ENCODE measurements around the gene SPINT2.
"Not testable (repeated sequence)": the region's sequence is repeated elsewhere in the genome, so short reads cannot be mapped to it uniquely, and the experiment has no call there.

The SPINT2 gene

GRCh38 chr19:38224014-38224862, 40.1 kb upstream of the SPINT2 start, which contains the start of gene DPF1:
Gene DPF1, minus strand, starts transcription at chr19:38224222. Its CDS starts 80 bp downstream, at chr19:38224142.
- peak within 1 kb of the TSS; percentile 69 for H3K4me3 ChIP-seq
- no peaks in the 10 kb centered on the region for H3K36me3 ChIP-seq
- peak within 1 kb of the TSS; percentile 65 for H3K9ac ChIP-seq
- H3K4me2 ChIP-seq = peak within 1 kb of the TSS; percentile 92
- H3K9me3 ChIP-seq = no peaks in the 10 kb centered on the region
- peaks cover 22% of the 10 kb centered on the region for H3K27me3 ChIP-seq
- H4K20me1 ChIP-seq = no peaks in the 10 kb centered on the region
- H3K4me1 ChIP-seq = peaks cover 36% of the 10 kb centered on the region
- no peak within 1 kb of the TSS for H3K27ac ChIP-seq
- no peak for TF ChIP-seq Cebpa-rat (IDR thresholded peaks at IDR 0.05)

GRCh38 chr19:38224863-38225218, 39.5 kb upstream of the SPINT2 start:
- H3K4me2 ChIP-seq, H3K9ac ChIP-seq: not testable (repeated sequence)
- peaks cover 22% of the 10 kb centered on the region for H3K27me3 ChIP-seq

GRCh38 chr19:38227287-38228004, 36.9 kb upstream of the SPINT2 start:
- Histone ChIP-seq H3K4me3 (no peak overlapping the region), H3K27me3 (peaks cover 36% of the 10 kb centered on the region), H4K20me1 (0 out of 2 replicates have a peak, but pooled peaks cover 10% of the 10 kb centered on the region), H3K9ac (no peak overlapping the region), H3K4me2 (peak overlapping the region; percentile 71), H3K27ac (no peak overlapping the region), H3K9me3 (no peaks in the 10 kb centered on the region), H3K4me1 (peaks cover 36% of the 10 kb centered on the region), H3K36me3 (no peaks in the 10 kb centered on the region)
- no peak for TF ChIP-seq Cebpa-rat (IDR thresholded peaks at IDR 0.05)

More at GRCh38 chr19:38224863-38225218, 39.5 kb upstream of the SPINT2 start:
- H3K27ac ChIP-seq, H4K20me1 ChIP-seq, H3K9me3 ChIP-seq, H3K4me3 ChIP-seq, H3K36me3 ChIP-seq: not testable (repeated sequence)
- peaks cover 36% of the 10 kb centered on the region for H3K4me1 ChIP-seq

GRCh38 chr19:38228005-38228377, 36.4 kb upstream of the SPINT2 start:
- H3K9ac ChIP-seq = no peak overlapping the region
- no peak overlapping the region for H3K4me3 ChIP-seq
- TF ChIP-seq Cebpa-rat (IDR thresholded peaks at IDR 0.05) = no peak
- peaks cover 36% of the 10 kb centered on the region for H3K4me1 ChIP-seq
- 0 out of 2 replicates have a peak, but pooled peaks cover 10% of the 10 kb centered on the region for H4K20me1 ChIP-seq
- H3K36me3 ChIP-seq = no peaks in the 10 kb centered on the region
- peaks cover 31% of the 10 kb centered on the region for H3K27me3 ChIP-seq
- H3K4me2 ChIP-seq = peak overlapping the region; percentile 71
- H3K27ac ChIP-seq = no peak overlapping the region
- no peaks in the 10 kb centered on the region for H3K9me3 ChIP-seq

GRCh38 chr19:38228491-38229439, 35.6 kb upstream of the SPINT2 start:
- Histone ChIP-seq H3K27me3 (peaks cover 30% of the 10 kb centered on the region), H3K27ac (no peak overlapping the region), H3K9ac (peak overlapping the region; percentile 64; the same call in 1 of the 2 replicates), H3K4me3 (peak overlapping the region; percentile 72), H3K9me3 (no peaks in the 10 kb centered on the region), H3K36me3 (no peaks in the 10 kb centered on the region), H4K20me1 (0 out of 2 replicates have a peak, but pooled peaks cover 10% of the 10 kb centered on the region), H3K4me2 (peak overlapping the region; percentile 100), H3K4me1 (peaks cover 29% of the 10 kb centered on the region)
- no peak for TF ChIP-seq Cebpa-rat (IDR thresholded peaks at IDR 0.05)

GRCh38 chr19:38229585-38230073, 34.7 kb upstream of the SPINT2 start:
- H3K9ac ChIP-seq = no peak overlapping the region
- H3K9me3 ChIP-seq = no peaks in the 10 kb centered on the region
- no peak overlapping the region for H3K27ac ChIP-seq
- no peak for TF ChIP-seq Cebpa-rat (IDR thresholded peaks at IDR 0.05)
- H4K20me1 ChIP-seq = 0 out of 2 replicates have a peak, but pooled peaks cover 10% of the 10 kb centered on the region
- H3K4me2 ChIP-seq = peak overlapping the region; percentile 100
- peak overlapping the region; percentile 72 for H3K4me3 ChIP-seq
- no peaks in the 10 kb centered on the region for H3K36me3 ChIP-seq
- peaks cover 30% of the 10 kb centered on the region for H3K4me1 ChIP-seq
- H3K27me3 ChIP-seq = peaks cover 30% of the 10 kb centered on the region

- H3K9ac ChIP-seq, H3K36me3 ChIP-seq, H3K4me2 ChIP-seq, H3K9me3 ChIP-seq, H3K4me3 ChIP-seq, H3K27ac ChIP-seq, H4K20me1 ChIP-seq: not testable (repeated sequence)
- Histone ChIP-seq H3K4me1 (peaks cover 30% of the 10 kb centered on the region), H3K27me3 (peaks cover 30% of the 10 kb centered on the region)
These were observed 33.8 kb upstream of the SPINT2 start for GRCh38 chr19:38230506-38231133.

- Histone ChIP-seq H3K4me3 (no peak overlapping the region), H3K27ac (no peak overlapping the region), H3K4me1 (peaks cover 23% of the 10 kb centered on the region), H3K27me3 (peaks cover 30% of the 10 kb centered on the region), H3K9ac (no peak overlapping the region), H3K9me3 (no peaks in the 10 kb centered on the region), H3K4me2 (no peak overlapping the region), H3K36me3 (no peaks in the 10 kb centered on the region), H4K20me1 (0 out of 2 replicates have a peak, but pooled peaks cover 10% of the 10 kb centered on the region)
- no peak for TF ChIP-seq Cebpa-rat (IDR thresholded peaks at IDR 0.05)
These were observed 32.5 kb upstream of the SPINT2 start for GRCh38 chr19:38231918-38232317.
